Endothelial cell of umbilical vein (primary cell): ENCODE results near the gene TMEM40. TPM values are rescaled to one million over a fixed set of nuclear protein-coding genes. Genes with fewer than 3 reads are reported as not detected.

Experiments
- BruUV-seq: library from RNA; stranded (reverse); fragments of 400-500 nt; replicated peaks from 2 replicates; lab custom pipeline; 2021; lab: Mats Ljungman, UMichigan
- CTCF ChIA-PET: fragments of 300-600, 350-600 bp; sonication (Branson Sonifier 250); formaldehyde crosslinking; loops from one replicate; lab custom pipeline; 2021; ENCODE audit warnings: antibody characterized with exemption, inconsistent platforms; lab: Charles Lee
- POLR2A ChIA-PET: fragments of 300-600, 350-600 bp; sonication (Branson Sonifier 250); formaldehyde crosslinking; loops from one replicate; lab custom pipeline; 2021; ENCODE audit warnings: antibody characterized with exemption, inconsistent platforms; lab: Charles Lee
- DNase-seq: peaks from one replicate; pipeline ENCODE4 v3.0.0-alpha.2; 2011; ENCODE audit warnings: low read depth, low spot score
- FAIRE-seq: peaks from 2 replicates; lab custom pipeline; 2011; peaks lifted over from hg19 to GRCh38; lab: Jason Lieb, UNC
- H2AFZ ChIP-seq: 2 replicates; pipeline ENCODE4 v1.6.0; 2012; ENCODE audit warnings: low read depth, low read length, control low read depth, inconsistent platforms
- H3K27ac ChIP-seq: 2 replicates; pipeline ENCODE4 v1.5.1; 2011; ENCODE audit warnings: low read depth, mild to moderate bottlenecking, control low read depth, low read length, moderate library complexity; ENCODE audit not compliant: insufficient read depth
- H3K27me3 ChIP-seq, 2 experiments: 2 replicates each; pipeline versions ENCODE4 v1.6.0 to v1.6.1; 2011; ENCODE audit warnings: low read length in 2 of 2, mixed read lengths in 1 of 2; ENCODE audit not compliant: control insufficient read depth in 2 of 2, insufficient read depth in 2 of 2
- H3K36me3 ChIP-seq, 2 experiments: 2 replicates in 1 of 2; 3 replicates in 1 of 2; pipeline ENCODE4 v1.5.1; 2011; ENCODE audit warnings: low read length in 2 of 2, mild to moderate bottlenecking in 1 of 2, moderate library complexity in 1 of 2; ENCODE audit not compliant: control insufficient read depth in 2 of 2, insufficient read depth in 2 of 2; ENCODE audit errors: extremely low read depth in 1 of 2
- H3K4me1 ChIP-seq: 3 replicates; pipeline ENCODE4 v1.5.1; 2011; ENCODE audit warnings: mild to moderate bottlenecking, low read length; ENCODE audit not compliant: control insufficient read depth, insufficient read depth; ENCODE audit errors: extremely low read depth
- H3K4me2 ChIP-seq: 2 replicates; pipeline ENCODE4 v1.6.1; 2011; ENCODE audit warnings: low read length, control low read depth, mixed read lengths; ENCODE audit not compliant: insufficient read depth
- H3K4me3 ChIP-seq, 3 experiments: fragments of 200-600 bp in 1 of 3; sonication (generic), shearing (Covaris generic) in 1 of 3; replicated peaks in 1 of 3; 2 replicates each; pipeline ENCODE4 v1.5.1; 2011 to 2016; ENCODE audit warnings: control low read depth in 3 of 3, low read length in 3 of 3, mild to moderate bottlenecking in 2 of 3, inconsistent platforms in 1 of 3, low read depth in 1 of 3, moderate library complexity in 1 of 3; ENCODE audit not compliant: insufficient read depth in 1 of 3
- H3K79me2 ChIP-seq: 2 replicates; pipeline ENCODE4 v1.6.0; 2012; ENCODE audit warnings: low read length, inconsistent platforms; ENCODE audit not compliant: control insufficient read depth, insufficient read depth
- H3K9ac ChIP-seq: replicated peaks from 2 replicates; pipeline ENCODE3; 2011; ENCODE audit warnings: low read length, control low read depth; ENCODE audit not compliant: insufficient read depth; ENCODE audit errors: extremely low read depth
- H3K9me1 ChIP-seq: replicated peaks from 3 replicates; pipeline ENCODE4 v1.6.0; 2011; ENCODE audit warnings: mild to moderate bottlenecking, low read length; ENCODE audit not compliant: control insufficient read depth, insufficient read depth; ENCODE audit errors: extremely low read depth
- H3K9me3 ChIP-seq: replicated peaks from 2 replicates; pipeline ENCODE4 v1.5.1; 2012; ENCODE audit warnings: low read length, inconsistent platforms; ENCODE audit not compliant: control insufficient read depth, insufficient read depth
- H4K20me1 ChIP-seq: replicated peaks from 2 replicates; pipeline ENCODE3; 2011; ENCODE audit warnings: mild to moderate bottlenecking, low read length; ENCODE audit not compliant: control insufficient read depth, insufficient read depth; ENCODE audit errors: extremely low read depth
- FOS ChIP-seq: IDR thresholded peaks from 2 replicates; pipeline ENCODE4 v1.6.1; 2011; ENCODE audit warnings: mild to moderate bottlenecking, low read length, moderate library complexity, borderline replicate concordance; ENCODE audit not compliant: insufficient read depth
- GATA2 ChIP-seq: IDR thresholded peaks from 2 replicates; pipeline ENCODE4 v1.7.0; 2011; ENCODE audit warnings: low read depth, mild to moderate bottlenecking, moderate library complexity, mixed read lengths, low read length; ENCODE audit not compliant: insufficient read length, insufficient read depth
- JUN ChIP-seq: IDR thresholded peaks from 2 replicates; pipeline ENCODE4 v1.6.1; 2011; ENCODE audit warnings: borderline replicate concordance, low read depth; ENCODE audit not compliant: insufficient read length, insufficient read depth
- MYC ChIP-seq: IDR thresholded peaks from one replicate; pipeline ENCODE4 v1.6.1; 2011; ENCODE audit warnings: mild to moderate bottlenecking, low read depth, low read length
- dilution Hi-C: fragments of 300-500 bp; cut with MboI; formaldehyde crosslinking; loops from one replicate; pipeline ENCODE4 v1.15.0; 2019; ENCODE audit warnings: low sequenced_read_pairs; ENCODE audit not compliant: extremely low pct_ligation_motif_present
- intact Hi-C: fragments of 100-400 bp; cut with micrococcal nuclease; formaldehyde crosslinking; loops from one replicate; pipeline ENCODE4 v1.10.0; 2022
- polyA plus RNA-seq, 4 experiments: library from polyadenylated mRNA; depleted of rRNA in 3 of 4; stranded (reverse) in 3 of 4; unstranded in 1 of 4; fragments of >200 nt; gene quantifications; 2 replicates each; pipeline versions ENCODE4 v1.2.1 to v1.2.3, GENCODE V29; 2011 to 2012; ENCODE audit warnings: missing spikeins in 1 of 4
- total RNA-seq: library from RNA; stranded (reverse); gene quantifications from 2 replicates; pipeline ENCODE4 v1.2.3, GENCODE V29; 2021
- TF ChIP-seq, protein P1 (sequence below), 2 donors: IDR thresholded peaks; 1 replicate in 1 of 2; 2 replicates in 1 of 2; pipeline ENCODE4 v1.5.1; 2011; ENCODE audit warnings: low read length in 2 of 2, mild to moderate bottlenecking in 2 of 2, moderate library complexity in 2 of 2, control low read depth in 1 of 2, inconsistent platforms in 1 of 2, low read depth in 1 of 2; ENCODE audit not compliant: insufficient read depth in 1 of 2; ENCODE audit errors: extremely low read depth in 1 of 2
- TF ChIP-seq, protein P2 (sequence below): IDR thresholded peaks from 2 replicates; pipeline ENCODE4 v1.6.1; 2011; ENCODE audit not compliant: insufficient read depth, insufficient read length

TMEM40 gene
- total and polyA plus RNA-seq, 2 donors (not counting 3 experiments of a cell fraction or from before 2014, with no cell fraction given) = not detected

DNA sequence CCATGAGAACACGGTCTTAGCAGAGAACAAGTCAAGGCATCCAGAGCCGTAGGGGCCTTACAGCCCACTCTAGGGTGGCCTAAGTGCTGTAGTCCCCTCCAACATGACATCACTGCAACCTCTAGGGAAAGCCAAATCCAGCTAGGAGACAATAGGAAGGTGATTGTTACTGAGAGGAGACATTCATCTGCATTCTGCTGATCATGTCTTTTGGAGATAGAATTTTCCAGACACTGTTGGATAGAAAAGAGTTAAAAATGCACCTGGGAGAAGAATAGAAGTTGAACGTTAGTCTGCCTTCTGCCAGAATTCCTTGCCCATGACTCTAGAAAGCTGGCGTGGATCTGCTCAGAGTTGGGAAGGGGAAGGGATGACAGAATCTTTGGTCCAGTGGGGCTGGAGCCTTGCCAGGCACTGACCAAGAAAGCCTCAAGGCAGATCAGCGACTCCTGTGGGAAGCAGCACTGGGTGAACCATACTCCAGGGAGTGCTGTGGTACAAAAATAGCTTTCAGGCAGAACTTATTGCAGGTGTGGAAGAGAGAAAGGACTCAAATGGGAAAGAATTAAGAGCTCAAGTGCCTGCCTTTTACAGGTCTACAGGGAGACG is 50.4 kb downstream of the TMEM40 start:
- intact Hi-C loops = no loop called here
- no peak overlapping the region for H3K4me2 ChIP-seq
- H3K9me1 ChIP-seq = no peaks in the 10 kb centered on the region
- ChIA-PET CTCF (interaction anchor here (1.3 to 4.2 kb wide), 2 partner anchors 12 to 102 kb away, joined by 4 to 15 read pairs; no protein-coding TSS in a partner anchor), POLR2A (no interaction called here)
- FAIRE-seq (no peak), DNase-seq (no peak)
- no peak overlapping the region for H3K9ac ChIP-seq
- H4K20me1 ChIP-seq = no peaks in the 10 kb centered on the region
- dilution Hi-C loops = no loop called here
- no peak overlapping the region for H3K4me3 ChIP-seq
- H3K9me3 ChIP-seq = no peaks in the 10 kb centered on the region
- no peaks in the 10 kb centered on the region for H3K36me3 ChIP-seq
- no peak overlapping the region for H3K27ac ChIP-seq
- H2AFZ ChIP-seq = no peak overlapping the region
- no TSS peak for BruUV-seq
- H3K4me1 ChIP-seq = no peaks in the 10 kb centered on the region
- no peaks in the 10 kb centered on the region for H3K27me3 ChIP-seq
- no peaks in the 10 kb centered on the region for H3K79me2 ChIP-seq
- no peak for TF ChIP-seq MYC
- no peak for TF ChIP-seq FOS
- TF ChIP-seq GATA2 = no peak
- TF ChIP-seq, protein P1, sequence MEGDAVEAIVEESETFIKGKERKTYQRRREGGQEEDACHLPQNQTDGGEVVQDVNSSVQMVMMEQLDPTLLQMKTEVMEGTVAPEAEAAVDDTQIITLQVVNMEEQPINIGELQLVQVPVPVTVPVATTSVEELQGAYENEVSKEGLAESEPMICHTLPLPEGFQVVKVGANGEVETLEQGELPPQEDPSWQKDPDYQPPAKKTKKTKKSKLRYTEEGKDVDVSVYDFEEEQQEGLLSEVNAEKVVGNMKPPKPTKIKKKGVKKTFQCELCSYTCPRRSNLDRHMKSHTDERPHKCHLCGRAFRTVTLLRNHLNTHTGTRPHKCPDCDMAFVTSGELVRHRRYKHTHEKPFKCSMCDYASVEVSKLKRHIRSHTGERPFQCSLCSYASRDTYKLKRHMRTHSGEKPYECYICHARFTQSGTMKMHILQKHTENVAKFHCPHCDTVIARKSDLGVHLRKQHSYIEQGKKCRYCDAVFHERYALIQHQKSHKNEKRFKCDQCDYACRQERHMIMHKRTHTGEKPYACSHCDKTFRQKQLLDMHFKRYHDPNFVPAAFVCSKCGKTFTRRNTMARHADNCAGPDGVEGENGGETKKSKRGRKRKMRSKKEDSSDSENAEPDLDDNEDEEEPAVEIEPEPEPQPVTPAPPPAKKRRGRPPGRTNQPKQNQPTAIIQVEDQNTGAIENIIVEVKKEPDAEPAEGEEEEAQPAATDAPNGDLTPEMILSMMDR (IDR thresholded peaks at IDR 0.05; ENCODE audit: extremely low read depth in 1 of 2, insufficient read depth in 1 of 2, low read depth in 1 of 2, low read length in 2 of 2) = no peak
- TF ChIP-seq JUN = no peak
- TF ChIP-seq, protein P2, sequence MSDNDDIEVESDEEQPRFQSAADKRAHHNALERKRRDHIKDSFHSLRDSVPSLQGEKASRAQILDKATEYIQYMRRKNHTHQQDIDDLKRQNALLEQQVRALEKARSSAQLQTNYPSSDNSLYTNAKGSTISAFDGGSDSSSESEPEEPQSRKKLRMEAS = no peak
